DMS53 treated with DMSO at 0.1 percent for 48 hours (cell line): Measurements from ENCODE around the gene NOTO.
A peak's percentile ranks its signal among the peaks of the same experiment; 100 is the strongest.
"Not testable (repeated sequence)": the region's sequence is repeated elsewhere in the genome, so short reads cannot be mapped to it uniquely, and the experiment has no call there.

Experiments
- DNase-seq: peaks from one replicate; lab custom pipeline; 2025; ENCODE audit not compliant: unreplicated experiment; lab: John Stamatoyannopoulos, UW

NOTO gene

GRCh38 chr2:73202156-73203054 lies at the start of gene NOTO:
NOTO (plus strand) TSS chr2:73202574; CDS start chr2:73202667, 93 bp downstream.
- peak; percentile 28 for DNase-seq

- no peak for DNase-seq
These were observed 45.7 kb upstream of the NOTO start for GRCh38 chr2:73156539-73157124.

- DNase-seq, result no peak
These were observed 39.5 kb upstream of the NOTO start for GRCh38 chr2:73162856-73163391.

- peak; percentile 58 for DNase-seq
These were observed 38.6 kb upstream of the NOTO start for GRCh38 chr2:73163483-73164367.

GRCh38 chr2:73165978-73166377 lies 36.4 kb upstream of the NOTO start:
- DNase-seq, result not testable (repeated sequence)

- not testable (repeated sequence) for DNase-seq
These were observed 35.6 kb upstream of the NOTO start for GRCh38 chr2:73166813-73167212.

GRCh38 chr2:73168348-73168747 lies 34.0 kb upstream of the NOTO start:
- not testable (repeated sequence) for DNase-seq

GRCh38 chr2:73170341-73170740 lies 32.0 kb upstream of the NOTO start:
- DNase-seq, result not testable (repeated sequence)

- DNase-seq, result no peak
These were observed 29.4 kb upstream of the NOTO start for GRCh38 chr2:73172963-73173362.

GRCh38 chr2:73173781-73174180 lies 28.6 kb upstream of the NOTO start:
- DNase-seq, result no peak

GRCh38 chr2:73174244-73174643 lies 28.1 kb upstream of the NOTO start:
- DNase-seq, result no peak

GRCh38 chr2:73174941-73175662 lies 27.3 kb upstream of the NOTO start:
- no peak for DNase-seq

GRCh38 chr2:73175663-73176204 lies 26.6 kb upstream of the NOTO start:
- peak; percentile 27 for DNase-seq

GRCh38 chr2:73176205-73176880 lies 26.0 kb upstream of the NOTO start:
- no peak for DNase-seq

- DNase-seq, result peak; percentile 55
These were observed 25.3 kb upstream of the NOTO start for GRCh38 chr2:73176881-73177644.

GRCh38 chr2:73177645-73178255 lies 24.6 kb upstream of the NOTO start:
- DNase-seq, result peak; percentile 36

GRCh38 chr2:73185965-73186364 lies 16.4 kb upstream of the NOTO start:
- no peak for DNase-seq

GRCh38 chr2:73187549-73187948 lies 14.8 kb upstream of the NOTO start:
- DNase-seq, result no peak
